Measurements from ENCODE around the gene PDYN.

DNA sequence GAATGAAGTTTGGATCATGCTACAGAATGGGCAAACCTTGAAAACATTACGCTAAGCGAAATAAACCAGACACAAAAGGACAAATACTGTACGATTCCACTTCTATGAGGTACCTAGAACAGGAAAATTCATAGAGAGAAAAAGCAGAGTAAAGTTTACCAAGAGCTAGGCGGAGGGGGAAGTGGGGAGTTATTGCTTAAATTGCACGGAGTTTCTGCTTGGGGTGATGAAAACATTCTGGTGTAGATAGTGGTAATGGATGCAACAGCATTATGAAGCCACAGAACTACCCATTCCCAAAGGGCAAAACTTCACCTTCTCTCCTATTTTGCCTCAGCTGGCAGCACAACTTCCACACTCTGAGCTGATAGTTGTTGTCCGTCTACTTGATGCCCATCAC is 6.4 kb upstream of the PDYN start:
- TF ChIP-seq, protein P1, sequence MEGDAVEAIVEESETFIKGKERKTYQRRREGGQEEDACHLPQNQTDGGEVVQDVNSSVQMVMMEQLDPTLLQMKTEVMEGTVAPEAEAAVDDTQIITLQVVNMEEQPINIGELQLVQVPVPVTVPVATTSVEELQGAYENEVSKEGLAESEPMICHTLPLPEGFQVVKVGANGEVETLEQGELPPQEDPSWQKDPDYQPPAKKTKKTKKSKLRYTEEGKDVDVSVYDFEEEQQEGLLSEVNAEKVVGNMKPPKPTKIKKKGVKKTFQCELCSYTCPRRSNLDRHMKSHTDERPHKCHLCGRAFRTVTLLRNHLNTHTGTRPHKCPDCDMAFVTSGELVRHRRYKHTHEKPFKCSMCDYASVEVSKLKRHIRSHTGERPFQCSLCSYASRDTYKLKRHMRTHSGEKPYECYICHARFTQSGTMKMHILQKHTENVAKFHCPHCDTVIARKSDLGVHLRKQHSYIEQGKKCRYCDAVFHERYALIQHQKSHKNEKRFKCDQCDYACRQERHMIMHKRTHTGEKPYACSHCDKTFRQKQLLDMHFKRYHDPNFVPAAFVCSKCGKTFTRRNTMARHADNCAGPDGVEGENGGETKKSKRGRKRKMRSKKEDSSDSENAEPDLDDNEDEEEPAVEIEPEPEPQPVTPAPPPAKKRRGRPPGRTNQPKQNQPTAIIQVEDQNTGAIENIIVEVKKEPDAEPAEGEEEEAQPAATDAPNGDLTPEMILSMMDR (IDR thresholded peaks at IDR 0.05; ENCODE audit: insufficient read depth, low read length, poor library complexity, severe bottlenecking): no peak
- TF ChIP-seq EZH2phosphoT487 (conservative IDR thresholded peaks at IDR 0.05; ENCODE audit: low read length): no peak

Data from SU-DHL-6 (cell line).